RWPE1 (cell line): Measurements from ENCODE around the gene RAB8B.

ENCODE experiments used
- CTCF ChIA-PET: fragments of 350-600 bp; sonication (Branson Sonifier 250); formaldehyde crosslinking; extraction: SDS; loops from one replicate; lab custom pipeline; 2021; lab: Yijun Ruan, JAX
- POLR2A ChIA-PET: fragments of 400-600 bp; formaldehyde crosslinking; extraction: SDS; loops from one replicate; lab custom pipeline; 2020; ENCODE audit warnings: antibody characterized with exemption; ENCODE audit not compliant: low non-redundant PET; lab: Yijun Ruan, JAX
- DNase-seq: peaks from one replicate; pipeline ENCODE4 v3.0.0; 2012; ENCODE audit warnings: low spot score
- H3K27ac ChIP-seq: fragments of 450-650 bp; 2 replicates; pipeline ENCODE4 v1.5.1; 2017
- TF ChIP-seq, protein P1 (sequence below): fragments of 450-650 bp; conservative IDR thresholded peaks from 2 replicates; pipeline ENCODE4 v1.5.1; 2017; ENCODE audit warnings: low read depth, mild to moderate bottlenecking

Gene RAB8B

GRCh38 chr15:63165166-63165859 is 24.1 kb upstream of the RAB8B start:
- CTCF ChIA-PET = no interaction called here
- TF ChIP-seq, protein P1, sequence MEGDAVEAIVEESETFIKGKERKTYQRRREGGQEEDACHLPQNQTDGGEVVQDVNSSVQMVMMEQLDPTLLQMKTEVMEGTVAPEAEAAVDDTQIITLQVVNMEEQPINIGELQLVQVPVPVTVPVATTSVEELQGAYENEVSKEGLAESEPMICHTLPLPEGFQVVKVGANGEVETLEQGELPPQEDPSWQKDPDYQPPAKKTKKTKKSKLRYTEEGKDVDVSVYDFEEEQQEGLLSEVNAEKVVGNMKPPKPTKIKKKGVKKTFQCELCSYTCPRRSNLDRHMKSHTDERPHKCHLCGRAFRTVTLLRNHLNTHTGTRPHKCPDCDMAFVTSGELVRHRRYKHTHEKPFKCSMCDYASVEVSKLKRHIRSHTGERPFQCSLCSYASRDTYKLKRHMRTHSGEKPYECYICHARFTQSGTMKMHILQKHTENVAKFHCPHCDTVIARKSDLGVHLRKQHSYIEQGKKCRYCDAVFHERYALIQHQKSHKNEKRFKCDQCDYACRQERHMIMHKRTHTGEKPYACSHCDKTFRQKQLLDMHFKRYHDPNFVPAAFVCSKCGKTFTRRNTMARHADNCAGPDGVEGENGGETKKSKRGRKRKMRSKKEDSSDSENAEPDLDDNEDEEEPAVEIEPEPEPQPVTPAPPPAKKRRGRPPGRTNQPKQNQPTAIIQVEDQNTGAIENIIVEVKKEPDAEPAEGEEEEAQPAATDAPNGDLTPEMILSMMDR = no peak
- DNase-seq = no peak
- H3K27ac ChIP-seq = no peak overlapping the region
- POLR2A ChIA-PET = no interaction called here

DNA sequence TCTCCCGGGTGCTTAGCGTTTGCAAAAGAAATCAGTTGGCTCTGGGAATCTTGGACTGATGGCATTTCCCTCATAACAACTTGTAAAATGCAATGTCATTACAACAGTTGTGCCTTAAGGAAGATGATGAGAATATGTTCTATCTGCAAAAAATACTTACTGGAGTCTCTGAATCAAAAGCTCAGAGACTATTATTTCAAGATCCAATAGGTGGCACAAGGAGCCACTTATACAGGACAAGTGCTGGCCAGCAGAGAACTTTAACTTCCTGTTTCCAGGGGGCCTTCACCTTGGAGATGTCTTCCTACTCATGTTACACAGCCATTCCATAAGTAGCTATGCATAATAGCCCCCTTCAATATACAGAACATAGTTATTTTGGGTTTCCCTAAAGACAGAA is 23.2 kb upstream of the RAB8B start:
- CTCF ChIA-PET = interaction anchor here (0.6 kb wide), 2 partner anchors 233 to 239 kb away, joined by 3 to 4 read pairs; no protein-coding TSS in a partner anchor
- H3K27ac ChIP-seq = no peak overlapping the region
- POLR2A ChIA-PET = interaction anchor here (0.6 kb wide), 1 partner anchor 94 kb away, joined by 3 read pairs; no protein-coding TSS in a partner anchor
- no peak for DNase-seq
- TF ChIP-seq, protein P1 = no peak

DNA sequence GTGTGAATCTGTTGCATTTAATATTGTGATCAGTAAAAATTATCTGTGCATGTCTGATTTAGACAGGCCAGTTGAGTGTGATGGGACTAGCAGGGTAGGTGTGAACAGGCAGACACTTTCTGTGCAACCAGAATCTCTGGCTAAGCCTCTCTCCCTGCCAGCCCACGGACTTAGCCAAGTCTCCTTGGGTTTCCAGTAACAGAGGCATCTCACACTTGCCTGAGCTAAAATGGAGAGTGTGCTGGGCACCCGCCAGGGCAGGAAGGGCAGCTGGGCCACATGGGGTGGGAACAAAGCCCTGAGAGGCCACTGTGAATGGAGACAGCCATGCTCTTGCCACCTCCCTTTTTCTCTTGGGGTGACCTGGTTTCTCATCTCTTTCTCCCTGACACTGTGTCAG is 19.6 kb upstream of the RAB8B start:
- TF ChIP-seq, protein P1 = no peak
- H3K27ac ChIP-seq = no peak overlapping the region
- POLR2A ChIA-PET = no interaction called here
- no peak for DNase-seq
- CTCF ChIA-PET = no interaction called here

DNA sequence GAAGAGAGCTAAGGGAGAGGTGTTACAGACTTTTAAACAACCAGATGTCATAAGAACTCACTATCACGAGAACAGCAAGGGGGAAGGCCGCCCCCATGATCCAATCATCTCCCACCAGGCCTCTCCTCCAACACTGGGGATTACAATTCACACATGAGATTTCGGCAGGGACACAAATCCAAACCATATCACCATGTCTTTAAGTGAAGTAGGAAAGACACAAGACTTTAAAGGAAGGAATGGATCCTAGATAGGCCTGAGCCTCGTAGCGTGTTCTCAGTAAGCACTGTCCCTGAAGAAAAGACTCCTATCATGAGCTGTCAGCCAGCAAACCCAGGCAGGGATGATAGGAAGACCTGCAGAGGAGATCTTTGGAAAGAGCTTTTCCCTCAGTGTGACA is 17.0 kb upstream of the RAB8B start:
- ChIA-PET POLR2A (no interaction called here), CTCF (interaction anchor here (1.2 kb wide), 1 partner anchor 26 kb away, joined by 3 read pairs; no protein-coding TSS in a partner anchor)
- no peak overlapping the region for H3K27ac ChIP-seq
- DNase-seq = no peak
- TF ChIP-seq, protein P1 = no peak

DNA sequence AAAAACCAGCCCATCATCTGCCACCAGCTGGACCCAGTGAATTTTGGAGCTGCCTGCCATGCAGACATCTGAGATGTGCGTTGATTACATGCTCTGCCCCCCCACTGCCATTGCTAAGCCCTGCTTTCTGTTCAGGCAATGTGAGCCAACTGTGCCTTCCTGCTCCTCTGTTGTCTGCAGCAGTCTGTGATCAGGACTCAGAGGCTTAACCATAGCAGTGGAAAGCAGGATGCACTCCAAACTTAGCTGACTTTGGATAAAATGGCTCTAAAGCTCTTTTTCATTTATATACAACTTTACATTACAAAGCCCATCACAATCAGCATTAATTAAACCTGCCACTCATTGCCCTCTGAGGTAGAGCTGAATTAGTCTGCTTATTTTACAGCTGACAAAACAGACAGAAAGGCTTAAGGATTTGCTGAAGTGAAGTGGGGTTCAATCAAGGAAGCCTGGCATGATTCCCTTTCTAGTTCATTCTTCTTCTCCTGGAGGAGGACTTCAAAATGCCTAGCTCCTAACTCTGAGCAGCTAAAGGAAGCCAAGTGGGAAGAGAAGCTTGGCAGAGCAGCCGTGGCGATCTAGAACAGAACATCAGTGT is 16.5 kb upstream of the RAB8B start:
- POLR2A ChIA-PET = no interaction called here
- TF ChIP-seq, protein P1 = no peak
- CTCF ChIA-PET = interaction anchor here (1.1 to 1.2 kb wide), 2 partner anchors 10 to 25 kb away, joined by 3 read pairs; no protein-coding TSS in a partner anchor
- DNase-seq = no peak
- no peak overlapping the region for H3K27ac ChIP-seq

- POLR2A ChIA-PET = no interaction called here
- peak; percentile 47 for DNase-seq
- TF ChIP-seq, protein P1 = no peak
- CTCF ChIA-PET = no interaction called here
- H3K27ac ChIP-seq = no peak overlapping the region
Measured at GRCh38 chr15:63176302-63176701, 13.1 kb upstream of the RAB8B start.
